DOHH2 (cell line): Measurements from ENCODE around the gene PLEKHM3.

Experiments used
- EZH2phosphoT487 ChIP-seq: fragments of 200-600 bp; sonication (generic); IDR thresholded peaks from 2 replicates; pipeline ENCODE4 v1.6.1; 2017; ENCODE audit warnings: borderline replicate concordance, mild to moderate bottlenecking, antibody characterized with exemption, low read length, moderate library complexity, mixed read lengths
- TF ChIP-seq, protein P1 (sequence below): fragments of 200-600 bp; sonication (generic); IDR thresholded peaks from one replicate; pipeline ENCODE4 v1.5.1; 2014; ENCODE audit warnings: antibody characterized with exemption, mild to moderate bottlenecking, low read depth, low read length; ENCODE audit not compliant: poor library complexity, severe bottlenecking

- TF ChIP-seq, protein P1, sequence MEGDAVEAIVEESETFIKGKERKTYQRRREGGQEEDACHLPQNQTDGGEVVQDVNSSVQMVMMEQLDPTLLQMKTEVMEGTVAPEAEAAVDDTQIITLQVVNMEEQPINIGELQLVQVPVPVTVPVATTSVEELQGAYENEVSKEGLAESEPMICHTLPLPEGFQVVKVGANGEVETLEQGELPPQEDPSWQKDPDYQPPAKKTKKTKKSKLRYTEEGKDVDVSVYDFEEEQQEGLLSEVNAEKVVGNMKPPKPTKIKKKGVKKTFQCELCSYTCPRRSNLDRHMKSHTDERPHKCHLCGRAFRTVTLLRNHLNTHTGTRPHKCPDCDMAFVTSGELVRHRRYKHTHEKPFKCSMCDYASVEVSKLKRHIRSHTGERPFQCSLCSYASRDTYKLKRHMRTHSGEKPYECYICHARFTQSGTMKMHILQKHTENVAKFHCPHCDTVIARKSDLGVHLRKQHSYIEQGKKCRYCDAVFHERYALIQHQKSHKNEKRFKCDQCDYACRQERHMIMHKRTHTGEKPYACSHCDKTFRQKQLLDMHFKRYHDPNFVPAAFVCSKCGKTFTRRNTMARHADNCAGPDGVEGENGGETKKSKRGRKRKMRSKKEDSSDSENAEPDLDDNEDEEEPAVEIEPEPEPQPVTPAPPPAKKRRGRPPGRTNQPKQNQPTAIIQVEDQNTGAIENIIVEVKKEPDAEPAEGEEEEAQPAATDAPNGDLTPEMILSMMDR = no peak
- TF ChIP-seq EZH2phosphoT487 = no peak
Measured at GRCh38 chr2:207936380-207936779, 88.9 kb downstream of the PLEKHM3 start.
